ENCODE measurements around the gene LRRFIP1. TPM values are rescaled to one million over a fixed set of nuclear protein-coding genes. Genes with fewer than 3 reads are reported as not detected.

Gene LRRFIP1
- polyA plus RNA-seq, 2 donors = 58.9 to 69.5 TPM

GRCh38 chr2:237735798-237736197 is 108.4 kb downstream of the LRRFIP1 start:
- H3K4me1 ChIP-seq (ENCODE audit: control insufficient read depth in 2 of 2, insufficient read depth in 2 of 2, low read length in 1 of 2) = peaks cover 5 to 30% of the 10 kb centered on the region in 2 donors
- H3K4me3 ChIP-seq (ENCODE audit: low read depth in 1 of 2, low read length in 2 of 2) = no peak overlapping the region
- 86 to 87% methylated on average over 8 of the region's 8 CpGs for WGBS, 2 donors
- H3K27ac ChIP-seq (ENCODE audit: low read depth in 2 of 2, low read length in 1 of 2) = no peak overlapping the region
- no peaks in the 10 kb centered on the region for H3K9me3 ChIP-seq (ENCODE audit: control insufficient read depth in 2 of 2, insufficient read depth in 1 of 2, low read depth in 1 of 2, low read length in 1 of 2)
- no peaks in the 10 kb centered on the region for H3K27me3 ChIP-seq (ENCODE audit: control insufficient read depth in 1 of 2, insufficient read depth in 2 of 2, low read length in 2 of 2)
- peaks cover 0 to 15% of the 10 kb centered on the region in 2 donors for H3K36me3 ChIP-seq (ENCODE audit: control insufficient read depth in 2 of 2, insufficient read depth in 2 of 2, low read length in 1 of 2)

GRCh38 chr2:237736783-237737182 is 109.4 kb downstream of the LRRFIP1 start:
- 87 to 92% methylated on average over 13 of the region's 13 CpGs for WGBS, 2 donors
- Histone ChIP-seq H3K36me3 (ENCODE audit: control insufficient read depth in 2 of 2, insufficient read depth in 2 of 2, low read length in 1 of 2) (peaks cover 0 to 15% of the 10 kb centered on the region in 2 donors), H3K9me3 (ENCODE audit: control insufficient read depth in 2 of 2, insufficient read depth in 1 of 2, low read depth in 1 of 2, low read length in 1 of 2) (no peaks in the 10 kb centered on the region), H3K27me3 (ENCODE audit: control insufficient read depth in 1 of 2, insufficient read depth in 2 of 2, low read length in 2 of 2) (no peaks in the 10 kb centered on the region), H3K4me3 (ENCODE audit: low read depth in 1 of 2, low read length in 2 of 2) (no peak overlapping the region), H3K27ac (ENCODE audit: low read depth in 2 of 2, low read length in 1 of 2) (peak overlapping the region in 1 of 2 donors; percentile 52), H3K4me1 (ENCODE audit: control insufficient read depth in 2 of 2, insufficient read depth in 2 of 2, low read length in 1 of 2) (peaks cover 5 to 25% of the 10 kb centered on the region in 2 donors)

DNA sequence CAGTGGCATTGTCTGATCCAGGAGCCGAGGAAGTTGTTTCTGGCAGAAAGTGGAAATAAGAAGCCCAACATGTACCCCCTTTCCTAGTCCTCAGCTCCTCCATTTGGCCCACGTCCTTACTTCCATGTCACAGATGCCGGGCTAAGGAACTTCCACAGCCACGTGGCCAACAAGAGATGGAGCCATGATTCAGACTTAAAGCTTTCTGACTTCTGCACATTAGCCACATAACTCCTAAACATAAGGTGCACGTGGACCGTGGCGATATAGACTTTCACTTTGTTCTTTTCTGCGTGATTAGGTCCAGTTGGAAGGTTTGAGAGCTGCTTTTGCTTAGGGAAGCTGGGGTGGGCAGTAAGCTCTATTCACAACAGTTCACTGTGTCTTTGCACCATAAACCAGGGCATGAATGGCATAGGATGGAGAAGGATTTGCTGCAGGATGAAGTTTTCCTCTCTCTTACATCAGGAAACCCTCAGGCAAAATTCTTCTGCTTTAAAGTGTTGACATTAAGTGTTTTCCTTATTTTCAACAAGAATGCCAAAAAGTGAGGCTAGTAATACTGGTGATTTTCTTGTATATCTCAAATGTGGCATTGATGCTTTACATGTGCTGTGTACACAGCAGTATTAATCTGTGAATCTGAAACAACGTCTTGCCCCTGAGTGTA is 109.9 kb downstream of the LRRFIP1 start:
- WGBS, 2 donors = 85% methylated on average over 9 of the region's 9 CpGs
- Histone ChIP-seq H3K36me3 (ENCODE audit: control insufficient read depth in 2 of 2, insufficient read depth in 2 of 2, low read length in 1 of 2) (peaks cover 0 to 17% of the 10 kb centered on the region in 2 donors), H3K9me3 (ENCODE audit: control insufficient read depth in 2 of 2, insufficient read depth in 1 of 2, low read depth in 1 of 2, low read length in 1 of 2) (no peaks in the 10 kb centered on the region), H3K27me3 (ENCODE audit: control insufficient read depth in 1 of 2, insufficient read depth in 2 of 2, low read length in 2 of 2) (no peaks in the 10 kb centered on the region), H3K27ac (ENCODE audit: low read depth in 2 of 2, low read length in 1 of 2) (no peak overlapping the region), H3K4me1 (ENCODE audit: control insufficient read depth in 2 of 2, insufficient read depth in 2 of 2, low read length in 1 of 2) (peaks cover 3 to 23% of the 10 kb centered on the region in 2 donors), H3K4me3 (ENCODE audit: low read depth in 1 of 2, low read length in 2 of 2) (no peak overlapping the region)

DNA sequence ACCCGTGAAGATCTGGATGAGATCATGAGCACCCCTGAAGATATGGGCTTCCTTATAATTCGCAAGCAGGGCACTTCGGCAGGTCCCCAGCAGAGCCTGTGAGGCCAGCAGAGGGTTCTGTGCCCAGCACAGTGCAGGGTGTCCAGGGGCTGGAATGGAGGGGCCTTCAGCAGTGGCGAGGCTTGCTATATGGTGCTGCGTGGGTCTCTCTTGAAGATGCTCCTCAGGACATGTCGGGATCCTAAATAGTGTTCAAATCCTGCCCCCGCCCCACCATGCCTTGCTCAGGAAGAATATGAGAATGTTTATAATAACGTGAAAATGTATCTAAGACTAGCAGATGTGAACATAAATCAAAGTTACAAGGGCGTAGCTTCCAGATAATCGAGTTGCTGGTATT is 110.9 kb downstream of the LRRFIP1 start:
- no peak overlapping the region for H3K4me3 ChIP-seq (ENCODE audit: low read depth in 1 of 2, low read length in 2 of 2)
- WGBS, 2 donors = 87 to 89% methylated on average over 10 of the region's 10 CpGs
- no peaks in the 10 kb centered on the region for H3K27me3 ChIP-seq (ENCODE audit: control insufficient read depth in 1 of 2, insufficient read depth in 2 of 2, low read length in 2 of 2)
- H3K9me3 ChIP-seq (ENCODE audit: control insufficient read depth in 2 of 2, insufficient read depth in 1 of 2, low read depth in 1 of 2, low read length in 1 of 2) = no peaks in the 10 kb centered on the region
- peaks cover 0 to 17% of the 10 kb centered on the region in 2 donors for H3K36me3 ChIP-seq (ENCODE audit: control insufficient read depth in 2 of 2, insufficient read depth in 2 of 2, low read length in 1 of 2)
- peaks cover 3 to 17% of the 10 kb centered on the region in 2 donors for H3K4me1 ChIP-seq (ENCODE audit: control insufficient read depth in 2 of 2, insufficient read depth in 2 of 2, low read length in 1 of 2)
- no peak overlapping the region for H3K27ac ChIP-seq (ENCODE audit: low read depth in 2 of 2, low read length in 1 of 2)

- Histone ChIP-seq H3K4me3 (ENCODE audit: low read depth in 1 of 2, low read length in 2 of 2) (no peak overlapping the region), H3K27me3 (ENCODE audit: control insufficient read depth in 1 of 2, insufficient read depth in 2 of 2, low read length in 2 of 2) (no peaks in the 10 kb centered on the region), H3K36me3 (ENCODE audit: control insufficient read depth in 2 of 2, insufficient read depth in 2 of 2, low read length in 1 of 2) (peaks cover 0 to 17% of the 10 kb centered on the region in 2 donors), H3K4me1 (ENCODE audit: control insufficient read depth in 2 of 2, insufficient read depth in 2 of 2, low read length in 1 of 2) (peaks cover 0 to 19% of the 10 kb centered on the region in 2 donors), H3K27ac (ENCODE audit: low read depth in 2 of 2, low read length in 1 of 2) (peak overlapping the region; percentile 25 to 84), H3K9me3 (ENCODE audit: control insufficient read depth in 2 of 2, insufficient read depth in 1 of 2, low read depth in 1 of 2, low read length in 1 of 2) (no peaks in the 10 kb centered on the region)
- WGBS, 2 donors = 71 to 75% methylated on average over 15 of the region's 15 CpGs
These were observed 111.7 kb downstream of the LRRFIP1 start for GRCh38 chr2:237739101-237739500.

DNA sequence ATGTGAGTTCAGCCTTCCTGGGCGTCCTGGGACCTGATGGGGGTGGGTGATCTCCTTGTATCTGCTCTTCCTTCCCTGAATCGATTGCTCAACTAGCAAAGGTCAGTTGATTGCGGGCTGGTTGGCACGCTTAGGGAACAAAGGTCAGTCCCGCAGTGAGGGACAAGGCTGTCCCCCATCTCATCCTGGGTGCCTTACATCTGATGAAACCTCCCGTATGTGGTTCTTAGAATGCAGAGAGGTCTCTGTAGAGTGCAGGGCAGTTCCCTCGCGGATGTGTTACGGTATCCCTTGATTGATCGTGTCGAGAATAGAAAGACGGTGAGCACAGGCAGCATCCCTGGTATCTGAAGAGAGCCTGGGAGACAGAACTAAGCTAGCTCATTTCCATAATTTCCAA is 114.8 kb downstream of the LRRFIP1 start:
- WGBS, 2 donors = 86 to 90% methylated on average over 12 of the region's 12 CpGs
- Histone ChIP-seq H3K27ac (ENCODE audit: low read depth in 2 of 2, low read length in 1 of 2) (no peak overlapping the region), H3K36me3 (ENCODE audit: control insufficient read depth in 2 of 2, insufficient read depth in 2 of 2, low read length in 1 of 2) (peaks cover 0 to 11% of the 10 kb centered on the region in 2 donors), H3K4me3 (ENCODE audit: low read depth in 1 of 2, low read length in 2 of 2) (no peak overlapping the region), H3K4me1 (ENCODE audit: control insufficient read depth in 2 of 2, insufficient read depth in 2 of 2, low read length in 1 of 2) (peaks cover 0 to 6% of the 10 kb centered on the region in 2 donors), H3K9me3 (ENCODE audit: control insufficient read depth in 2 of 2, insufficient read depth in 1 of 2, low read depth in 1 of 2, low read length in 1 of 2) (no peaks in the 10 kb centered on the region), H3K27me3 (ENCODE audit: control insufficient read depth in 1 of 2, insufficient read depth in 2 of 2, low read length in 2 of 2) (no peaks in the 10 kb centered on the region)

- Histone ChIP-seq H3K4me3 (ENCODE audit: low read depth in 1 of 2, low read length in 2 of 2) (no peak overlapping the region), H3K27ac (ENCODE audit: low read depth in 2 of 2, low read length in 1 of 2) (peak overlapping the region in 1 of 2 donors; percentile 11), H3K36me3 (ENCODE audit: control insufficient read depth in 2 of 2, insufficient read depth in 2 of 2, low read length in 1 of 2) (peaks cover 0 to 9% of the 10 kb centered on the region in 2 donors), H3K9me3 (ENCODE audit: control insufficient read depth in 2 of 2, insufficient read depth in 1 of 2, low read depth in 1 of 2, low read length in 1 of 2) (no peaks in the 10 kb centered on the region), H3K4me1 (ENCODE audit: control insufficient read depth in 2 of 2, insufficient read depth in 2 of 2, low read length in 1 of 2) (peaks cover 0 to 6% of the 10 kb centered on the region in 2 donors), H3K27me3 (ENCODE audit: control insufficient read depth in 1 of 2, insufficient read depth in 2 of 2, low read length in 2 of 2) (no peaks in the 10 kb centered on the region)
- WGBS, 2 donors = 83 to 92% methylated on average over 3 of the region's 3 CpGs
These were observed 115.2 kb downstream of the LRRFIP1 start for GRCh38 chr2:237742614-237743013.

DNA sequence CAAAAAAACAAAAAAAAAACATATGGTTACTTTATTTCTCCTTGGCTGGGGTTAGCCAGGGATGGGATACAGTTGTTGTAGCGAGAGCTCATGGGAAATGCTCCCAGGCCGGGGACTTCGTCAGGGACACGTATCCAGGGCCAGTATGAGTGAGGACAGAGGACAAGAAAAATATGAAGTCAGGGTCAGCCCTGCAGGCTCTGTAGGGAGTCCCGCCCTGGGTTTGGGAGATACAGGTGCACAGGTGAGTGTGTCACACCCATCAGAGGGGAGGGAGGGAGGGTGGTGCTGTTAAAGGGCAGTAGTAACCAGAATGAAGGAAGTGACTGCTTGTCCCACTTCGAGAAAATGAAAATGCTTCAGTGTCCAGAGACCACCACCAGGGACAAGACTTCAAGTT is 115.6 kb downstream of the LRRFIP1 start:
- no peaks in the 10 kb centered on the region for H3K9me3 ChIP-seq (ENCODE audit: control insufficient read depth in 2 of 2, insufficient read depth in 1 of 2, low read depth in 1 of 2, low read length in 1 of 2)
- H3K4me1 ChIP-seq (ENCODE audit: control insufficient read depth in 2 of 2, insufficient read depth in 2 of 2, low read length in 1 of 2) = peaks cover 0 to 6% of the 10 kb centered on the region in 2 donors
- peaks cover 0 to 8% of the 10 kb centered on the region in 2 donors for H3K36me3 ChIP-seq (ENCODE audit: control insufficient read depth in 2 of 2, insufficient read depth in 2 of 2, low read length in 1 of 2)
- peak overlapping the region; percentile 55 to 82 for H3K27ac ChIP-seq (ENCODE audit: low read depth in 2 of 2, low read length in 1 of 2)
- no peaks in the 10 kb centered on the region for H3K27me3 ChIP-seq (ENCODE audit: control insufficient read depth in 1 of 2, insufficient read depth in 2 of 2, low read length in 2 of 2)
- H3K4me3 ChIP-seq (ENCODE audit: low read depth in 1 of 2, low read length in 2 of 2) = no peak overlapping the region
- 79 to 84% methylated on average over 6 of the region's 6 CpGs for WGBS, 2 donors

DNA sequence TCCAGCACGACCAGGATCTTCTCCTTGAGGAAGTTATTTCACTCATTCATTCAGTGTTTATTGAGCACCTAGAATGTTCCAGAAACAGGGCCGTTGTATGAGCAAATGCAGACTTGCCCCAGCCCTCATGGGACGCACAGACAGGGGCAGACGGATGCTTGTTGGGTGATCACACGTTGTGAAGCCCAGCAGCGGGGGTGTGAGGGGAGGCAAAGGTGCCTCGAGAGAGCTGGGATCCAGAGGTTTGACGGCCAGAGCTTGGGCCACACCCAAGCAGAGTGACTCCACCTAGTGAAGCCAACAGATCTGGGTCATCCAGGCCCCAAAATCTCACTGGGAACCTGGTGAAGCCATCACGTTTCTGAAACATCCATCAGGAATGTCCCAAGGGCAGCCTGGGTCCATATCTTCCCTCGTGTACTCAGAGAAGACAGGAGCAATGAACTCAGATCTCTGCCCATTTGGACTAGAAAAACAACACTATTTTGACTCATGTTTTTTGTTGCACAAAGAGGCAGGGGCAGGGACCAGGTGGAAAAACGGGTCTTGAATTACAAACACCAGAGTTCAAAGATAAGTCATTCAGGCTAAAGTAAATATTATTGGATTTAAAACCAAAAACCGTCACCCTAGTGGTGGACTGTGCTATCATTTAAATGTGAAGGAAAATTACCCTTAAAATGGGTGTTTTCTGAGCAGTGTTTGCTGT is 116.3 kb downstream of the LRRFIP1 start:
- 44 to 50% methylated on average over 12 of the region's 12 CpGs for WGBS, 2 donors
- peak overlapping the region; percentile 55 to 82 for H3K27ac ChIP-seq (ENCODE audit: low read depth in 2 of 2, low read length in 1 of 2)
- peaks cover 0 to 6% of the 10 kb centered on the region in 2 donors for H3K4me1 ChIP-seq (ENCODE audit: control insufficient read depth in 2 of 2, insufficient read depth in 2 of 2, low read length in 1 of 2)
- no peaks in the 10 kb centered on the region for H3K9me3 ChIP-seq (ENCODE audit: control insufficient read depth in 2 of 2, insufficient read depth in 1 of 2, low read depth in 1 of 2, low read length in 1 of 2)
- no peaks in the 10 kb centered on the region for H3K27me3 ChIP-seq (ENCODE audit: control insufficient read depth in 1 of 2, insufficient read depth in 2 of 2, low read length in 2 of 2)
- no peak overlapping the region for H3K4me3 ChIP-seq (ENCODE audit: low read depth in 1 of 2, low read length in 2 of 2)
- H3K36me3 ChIP-seq (ENCODE audit: control insufficient read depth in 2 of 2, insufficient read depth in 2 of 2, low read length in 1 of 2) = peaks cover under 1 to 6% of the 10 kb centered on the region in 2 donors
